ENCODE data around the gene SMCO2. TPM values are rescaled to one million over a fixed set of nuclear protein-coding genes. Genes with fewer than 3 reads are reported as not detected.

Gene SMCO2
- total and polyA plus RNA-seq, 2 of the 8 experiments (the other 6 are each of a cell fraction or from before 2014, with no cell fraction given), result 0.24 to 0.80 TPM

DNA sequence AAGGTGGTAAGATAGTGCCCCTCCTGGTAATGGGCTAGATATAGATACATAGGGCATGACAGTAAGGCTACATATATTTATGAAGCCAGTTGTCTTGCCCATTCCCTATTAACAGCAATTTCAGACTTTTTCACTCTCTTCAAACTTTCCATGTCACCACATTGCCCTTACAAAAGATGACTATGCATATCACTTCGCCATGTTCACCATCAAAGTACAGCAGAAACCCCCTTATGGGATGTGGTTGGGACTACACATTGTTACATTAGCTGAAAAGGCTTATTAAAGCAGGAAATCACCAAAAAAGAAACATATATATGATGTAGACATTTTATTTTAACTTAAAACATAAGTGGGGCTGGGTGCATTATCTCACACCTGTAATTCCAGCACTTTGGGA, 9.8 kb upstream of the SMCO2 start:
- H3K4me3 ChIP-seq (ENCODE audit: extremely low read depth in 1 of 4, insufficient read depth in 2 of 4, low read depth in 3 of 4, low read length in 4 of 4), result no peak overlapping the region
- H2BK120ac ChIP-seq (replicated peaks; ENCODE audit: low read depth, low read length), result peak overlapping the region; percentile 40
- no peak overlapping the region for H2AFZ ChIP-seq (ENCODE audit: low read length)
- WGBS, 2 experiments (ENCODE audit: extremely low coverage in 1 of 2, insufficient coverage in 1 of 2, insufficient read length in 1 of 2, insufficient replicate concordance in 2 of 2, low coverage in 1 of 2, low lambda C conversion rate in 2 of 2, missing lambda C conversion rate in 1 of 2), result 91% methylated on average over 1 of the region's 1 CpG; no CpG with 5 or more reads in 1 of the 2 experiments
- H3K9me3 ChIP-seq (ENCODE audit: insufficient read depth in 2 of 2, low read depth in 1 of 2, low read length in 1 of 2), result peaks cover 5 to 7% of the 10 kb centered on the region in 2 experiments
- H3K23ac ChIP-seq (ENCODE audit: insufficient read length), result no peak overlapping the region
- H3K18ac ChIP-seq (ENCODE audit: extremely low read depth, low read length), result 0 out of 2 replicates have a peak overlapping the region, but pooled peaks have one; percentile 54
- H2BK12ac ChIP-seq (ENCODE audit: low read depth, low read length), result peak overlapping the region; percentile 69
- no peaks in the 10 kb centered on the region; a peak in 1 of 7 replicates for H3K4me1 ChIP-seq (replicated peaks in 1 of 4; ENCODE audit: control insufficient read depth in 3 of 4, insufficient read depth in 4 of 4, low read length in 3 of 4)
- H3K4ac ChIP-seq (replicated peaks; ENCODE audit: insufficient read length, low read depth, low read length), result peak overlapping the region; percentile 39
- no peak overlapping the region for H2BK20ac ChIP-seq (ENCODE audit: low read length)
- no peak overlapping the region for H4K91ac ChIP-seq (replicated peaks; ENCODE audit: insufficient read length, low read length)
- no peak overlapping the region; the same call in 1 of the 2 replicates for H2BK5ac ChIP-seq (ENCODE audit: low read depth, low read length)
- no peaks in the 10 kb centered on the region for H3K79me1 ChIP-seq (ENCODE audit: low read depth, low read length)
- FAIRE-seq, result no peak
- H4K20me1 ChIP-seq (replicated peaks in 1 of 2; ENCODE audit: control insufficient read depth in 1 of 2, insufficient read depth in 2 of 2, low read length in 2 of 2), result peaks cover 0 to 3% of the 10 kb centered on the region in 2 experiments
- no peaks in the 10 kb centered on the region for H3K27me3 ChIP-seq (replicated peaks in 1 of 4; ENCODE audit: control insufficient read depth in 3 of 4, extremely low read depth in 1 of 4, insufficient read depth in 3 of 4, low read length in 3 of 4)
- no peak overlapping the region for H3K9ac ChIP-seq (replicated peaks in 1 of 4; ENCODE audit: extremely low read depth in 1 of 4, low read depth in 3 of 4, low read length in 3 of 4)
- no peak overlapping the region for H3K4me2 ChIP-seq (ENCODE audit: insufficient read depth in 1 of 2, low read depth in 2 of 2, low read length in 2 of 2)
- ChIA-PET CTCF (ENCODE audit: partially characterized antibody) (interaction anchor here (0.9 to 5.9 kb wide), 8 partner anchors 10 to 216 kb away, joined by 3 to 47 read pairs (median 4); partner anchors contain the start of gene SMCO2), POLR2A (ENCODE audit: partially characterized antibody) (interaction anchor here (1.0 to 3.8 kb wide), 3 partner anchors 8 to 86 kb away, joined by 3 to 18 read pairs (median 3); partner anchors contain the start of gene PPFIBP1)
- no peaks in the 10 kb centered on the region for H3K79me2 ChIP-seq (ENCODE audit: control insufficient read depth in 1 of 2, insufficient read depth in 2 of 2, low read length in 2 of 2)
- no peak overlapping the region for H3K14ac ChIP-seq (ENCODE audit: insufficient read length)
- no peak overlapping the region for H3K27ac ChIP-seq (ENCODE audit: low read depth, low read length)
- peak overlapping the region; percentile 91; the same call in 1 of the 2 replicates for H2AK5ac ChIP-seq (ENCODE audit: low read depth, low read length)
- H3K56ac ChIP-seq (replicated peaks; ENCODE audit: insufficient read length, low read depth, low read length), result no peak overlapping the region
- DNase-seq (ENCODE audit: low read depth in 1 of 2, low spot score in 2 of 2), result no peak
- H4K5ac ChIP-seq (ENCODE audit: insufficient read length, low read depth, low read length), result no peak overlapping the region
- no peak overlapping the region for H4K8ac ChIP-seq (ENCODE audit: extremely low read depth, insufficient read depth, low read length)
- no peak overlapping the region for H2BK15ac ChIP-seq (ENCODE audit: low read length)
- no peaks in the 10 kb centered on the region; a peak in 1 of 8 replicates for H3K36me3 ChIP-seq (ENCODE audit: control insufficient read depth in 2 of 4, insufficient read depth in 4 of 4, low read length in 3 of 4)
- no peaks in the 10 kb centered on the region for H3K23me2 ChIP-seq (ENCODE audit: low read depth, low read length)

All from H1 (cell line).